Keratinocyte (primary cell): ENCODE data around the gene FAM120A. TPM values are rescaled to one million over a fixed set of nuclear protein-coding genes. Genes with fewer than 3 reads are reported as not detected.
A peak's percentile ranks its signal among the peaks of the same experiment; 100 is the strongest.

Experiments used
- DNase-seq: peaks from one replicate; pipeline ENCODE4 v3.0.0-alpha.2; 2011; ENCODE audit warnings: low read depth, missing footprints, low spot score
- FAIRE-seq: peaks from 2 replicates; lab custom pipeline; 2011; peaks lifted over from hg19 to GRCh38; lab: Jason Lieb, UNC
- H2AFZ ChIP-seq: 2 replicates; pipeline ENCODE4 v1.6.0; 2012; ENCODE audit warnings: low read length, control low read depth, inconsistent platforms; ENCODE audit not compliant: control insufficient read depth
- H3K27ac ChIP-seq: 2 replicates; pipeline ENCODE4 v1.5.1; 2011; ENCODE audit warnings: low read length; ENCODE audit not compliant: control insufficient read depth, insufficient read depth
- H3K27me3 ChIP-seq: 3 replicates; pipeline ENCODE4 v1.6.0; 2011; ENCODE audit warnings: low read length; ENCODE audit not compliant: control insufficient read depth, insufficient read depth; ENCODE audit errors: extremely low read depth
- H3K36me3 ChIP-seq, 2 experiments: 2 replicates in 1 of 2; 3 replicates in 1 of 2; pipeline ENCODE4 v1.5.1; 2011; ENCODE audit warnings: low read length in 2 of 2, mild to moderate bottlenecking in 1 of 2; ENCODE audit not compliant: control insufficient read depth in 2 of 2, insufficient read depth in 2 of 2; ENCODE audit errors: extremely low read depth in 1 of 2
- H3K4me1 ChIP-seq: 3 replicates; pipeline ENCODE4 v1.5.1; 2011; ENCODE audit warnings: low read length; ENCODE audit not compliant: control insufficient read depth, insufficient read depth; ENCODE audit errors: extremely low read depth
- H3K4me2 ChIP-seq: 3 replicates; pipeline ENCODE4 v1.6.0; 2011; ENCODE audit warnings: low read depth, low read length; ENCODE audit not compliant: control insufficient read depth, insufficient read depth; ENCODE audit errors: extremely low read depth
- H3K4me3 ChIP-seq, 3 experiments: fragments of 200-600 bp in 1 of 3; sonication (generic) in 1 of 3; 2 replicates in 2 of 3; 3 replicates in 1 of 3; pipeline ENCODE4 v1.5.1; 2011 to 2016; ENCODE audit warnings: low read length in 3 of 3, mild to moderate bottlenecking in 3 of 3, control low read depth in 2 of 3, inconsistent platforms in 1 of 3, low read depth in 1 of 3, mixed read lengths in 1 of 3, mixed run types in 1 of 3, moderate library complexity in 1 of 3; ENCODE audit not compliant: control insufficient read depth in 2 of 3, insufficient read depth in 2 of 3; ENCODE audit errors: extremely low read depth in 1 of 3
- H3K79me2 ChIP-seq: 2 replicates; pipeline ENCODE4 v1.6.0; 2012; ENCODE audit warnings: low read length; ENCODE audit not compliant: control insufficient read depth, insufficient read depth
- H3K9ac ChIP-seq: 3 replicates; pipeline ENCODE4 v1.6.0; 2011; ENCODE audit warnings: low read length; ENCODE audit not compliant: control insufficient read depth, insufficient read depth; ENCODE audit errors: extremely low read depth
- H3K9me1 ChIP-seq: 3 replicates; pipeline ENCODE4 v1.6.0; 2011; ENCODE audit warnings: low read length; ENCODE audit not compliant: control insufficient read depth, insufficient read depth; ENCODE audit errors: extremely low read depth
- H3K9me3 ChIP-seq: 2 replicates; pipeline ENCODE4 v1.5.1; 2012; ENCODE audit warnings: low read depth, low read length; ENCODE audit not compliant: control insufficient read depth
- H4K20me1 ChIP-seq: 3 replicates; pipeline ENCODE4 v1.6.0; 2011; ENCODE audit warnings: low read length; ENCODE audit not compliant: control insufficient read depth, insufficient read depth; ENCODE audit errors: extremely low read depth
- EZH2 ChIP-seq: IDR thresholded peaks from one replicate; pipeline ENCODE4 v1.6.1; 2012; ENCODE audit warnings: inconsistent platforms, mild to moderate bottlenecking, low read length, moderate library complexity
- dilution Hi-C: fragments of 300-500 bp; cut with MboI; formaldehyde crosslinking; loops from one replicate; pipeline ENCODE4 v1.7.0; 2020; ENCODE audit warnings: low sequenced_read_pairs; ENCODE audit not compliant: extremely low pct_ligation_motif_present
- polyA plus RNA-seq, 5 experiments: library from polyadenylated mRNA; depleted of rRNA in 3 of 5; stranded (reverse) in 3 of 5; stranded (forward) in 1 of 5; unstranded in 1 of 5; fragments of >200 nt; gene quantifications; 1 replicate in 1 of 5; 2 replicates in 3 of 5; 3 replicates in 1 of 5; pipeline versions ENCODE4 v1.2.1 to v1.2.3, GENCODE V29; 2011 to 2012; ENCODE audit warnings: missing spikeins in 2 of 5, low read depth in 1 of 5, low replicate concordance in 1 of 5
- TF ChIP-seq, protein P1 (sequence below), 3 experiments: IDR thresholded peaks in 1 of 3; conservative IDR thresholded peaks in 1 of 3; optimal IDR thresholded peaks in 1 of 3; 2 replicates in 2 of 3; 3 replicates in 1 of 3; pipeline versions ENCODE3 to v1.5.1; 2011; ENCODE audit warnings: low read length in 3 of 3, mild to moderate bottlenecking in 3 of 3, moderate library complexity in 2 of 3, control low read depth in 1 of 3, inconsistent platforms in 1 of 3; ENCODE audit not compliant: insufficient read depth in 2 of 3; ENCODE audit errors: extremely low read depth in 1 of 3

Gene FAM120A
- polyA plus RNA-seq, 1 donor (not counting 4 experiments of a cell fraction or from before 2014, with no cell fraction given): 79.2 TPM

DNA sequence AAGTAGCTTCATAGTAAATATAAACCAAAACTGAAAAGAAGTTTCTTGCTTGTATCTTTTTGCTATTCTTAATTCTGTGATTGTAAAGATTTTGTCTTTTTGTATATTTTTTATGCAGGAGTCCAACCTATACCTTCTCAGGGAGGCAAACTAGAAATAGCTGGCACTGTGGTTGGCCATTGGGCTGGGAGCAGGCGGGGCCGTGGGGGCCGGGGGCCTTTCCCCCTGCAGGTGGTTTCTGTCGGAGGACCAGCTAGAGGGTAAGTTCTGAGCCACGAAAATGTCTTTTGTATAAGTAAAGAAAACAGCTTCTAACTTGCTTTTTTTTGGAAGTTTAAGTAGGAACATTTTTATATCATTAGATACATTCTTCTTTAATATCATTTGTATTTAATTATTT lies 109.5 kb downstream of the FAM120A start:
- TF ChIP-seq, protein P1, sequence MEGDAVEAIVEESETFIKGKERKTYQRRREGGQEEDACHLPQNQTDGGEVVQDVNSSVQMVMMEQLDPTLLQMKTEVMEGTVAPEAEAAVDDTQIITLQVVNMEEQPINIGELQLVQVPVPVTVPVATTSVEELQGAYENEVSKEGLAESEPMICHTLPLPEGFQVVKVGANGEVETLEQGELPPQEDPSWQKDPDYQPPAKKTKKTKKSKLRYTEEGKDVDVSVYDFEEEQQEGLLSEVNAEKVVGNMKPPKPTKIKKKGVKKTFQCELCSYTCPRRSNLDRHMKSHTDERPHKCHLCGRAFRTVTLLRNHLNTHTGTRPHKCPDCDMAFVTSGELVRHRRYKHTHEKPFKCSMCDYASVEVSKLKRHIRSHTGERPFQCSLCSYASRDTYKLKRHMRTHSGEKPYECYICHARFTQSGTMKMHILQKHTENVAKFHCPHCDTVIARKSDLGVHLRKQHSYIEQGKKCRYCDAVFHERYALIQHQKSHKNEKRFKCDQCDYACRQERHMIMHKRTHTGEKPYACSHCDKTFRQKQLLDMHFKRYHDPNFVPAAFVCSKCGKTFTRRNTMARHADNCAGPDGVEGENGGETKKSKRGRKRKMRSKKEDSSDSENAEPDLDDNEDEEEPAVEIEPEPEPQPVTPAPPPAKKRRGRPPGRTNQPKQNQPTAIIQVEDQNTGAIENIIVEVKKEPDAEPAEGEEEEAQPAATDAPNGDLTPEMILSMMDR (optimal IDR thresholded peaks at IDR 0.05 in 1 of 3, IDR thresholded peaks at IDR 0.05 in 1 of 3, conservative IDR thresholded peaks at IDR 0.05 in 1 of 3; ENCODE audit: extremely low read depth in 1 of 3, insufficient read depth in 2 of 3, low read length in 3 of 3): no peak
- TF ChIP-seq EZH2: no peak
- FAIRE-seq: no peak

GRCh38 chr9:93562157-93562556 lies 110.7 kb downstream of the FAM120A start:
- peaks cover 25 to 28% of the 10 kb centered on the region in 2 experiments for H3K36me3 ChIP-seq
- H3K27ac ChIP-seq: no peak overlapping the region
- H4K20me1 ChIP-seq: no peaks in the 10 kb centered on the region
- DNase-seq (peak; percentile 50), FAIRE-seq (peak; percentile 74)
- H2AFZ ChIP-seq: no peak overlapping the region
- H3K4me3 ChIP-seq: no peak overlapping the region
- H3K27me3 ChIP-seq: no peaks in the 10 kb centered on the region
- dilution Hi-C loops: no loop called here
- no peak for TF ChIP-seq EZH2
- TF ChIP-seq, protein P1 (optimal IDR thresholded peaks at IDR 0.05 in 1 of 3, IDR thresholded peaks at IDR 0.05 in 1 of 3, conservative IDR thresholded peaks at IDR 0.05 in 1 of 3; ENCODE audit: extremely low read depth in 1 of 3, insufficient read depth in 2 of 3, low read length in 3 of 3): no peak
- no peaks in the 10 kb centered on the region for H3K9me1 ChIP-seq
- no peaks in the 10 kb centered on the region for H3K9me3 ChIP-seq
- H3K4me1 ChIP-seq: peaks cover 12% of the 10 kb centered on the region
- no peak overlapping the region for H3K4me2 ChIP-seq
- no peaks in the 10 kb centered on the region for H3K79me2 ChIP-seq
- H3K9ac ChIP-seq: no peak overlapping the region

More for the DNA sequence above, 109.5 kb downstream of the FAM120A start:
- no peaks in the 10 kb centered on the region for H4K20me1 ChIP-seq
- H3K36me3 ChIP-seq: peaks cover 28 to 31% of the 10 kb centered on the region in 2 experiments
- no peaks in the 10 kb centered on the region for H3K9me1 ChIP-seq
- H3K4me3 ChIP-seq: no peak overlapping the region
- H3K79me2 ChIP-seq: no peaks in the 10 kb centered on the region
- peaks cover 9% of the 10 kb centered on the region for H3K4me1 ChIP-seq
- dilution Hi-C loops: no loop called here
- H3K9ac ChIP-seq: no peak overlapping the region
- H3K27me3 ChIP-seq: no peaks in the 10 kb centered on the region
- no peak overlapping the region for H2AFZ ChIP-seq
- no peak overlapping the region for H3K27ac ChIP-seq
- H3K4me2 ChIP-seq: no peak overlapping the region
- DNase-seq: no peak
- H3K9me3 ChIP-seq: no peaks in the 10 kb centered on the region
